Stomach (tissue), 9 donors: ENCODE measurements around the gene STOML1. TPM values are rescaled to one million over a fixed set of nuclear protein-coding genes. Genes with fewer than 3 reads are reported as not detected.

ENCODE experiments used
- DNase-seq, 2 donors: peaks; one replicate each; pipeline versions ENCODE4 v3.0.0 to v3.0.0-alpha.2; 2013 to 2019
- H3K27ac ChIP-seq, 5 donors: fragments of 200-600 bp in 4 of 5; sonication (generic) in 4 of 5; one replicate each; pipeline ENCODE4 v1.5.1; 2013 to 2019; ENCODE audit warnings: mild to moderate bottlenecking in 1 of 5, moderate library complexity in 1 of 5
- H3K27me3 ChIP-seq, 3 donors: fragments of 200-600 bp; sonication (generic); one replicate each; pipeline ENCODE4 v1.5.1; 2017 to 2019; ENCODE audit warnings: mixed run types in 1 of 3
- H3K36me3 ChIP-seq, 4 donors: fragments of 200-600 bp; sonication (generic); 1 replicate in 3 of 4; 2 replicates in 1 of 4; pipeline ENCODE4 v1.5.1; 2016 to 2019
- H3K4me1 ChIP-seq, 4 donors: fragments of 200-600 bp; sonication (generic); one replicate each; pipeline ENCODE4 v1.5.1; 2016 to 2019
- H3K4me3 ChIP-seq, 4 donors: fragments of 200-600 bp; sonication (generic) in 3 of 4; one replicate each; pipeline ENCODE4 v1.5.1; 2016 to 2019; ENCODE audit warnings: mild to moderate bottlenecking in 1 of 4
- H3K9me3 ChIP-seq, 4 donors: fragments of 200-600 bp; sonication (generic); one replicate each; pipeline ENCODE4 v1.5.1; 2016 to 2019
- CTCF ChIP-seq, 7 experiments: fragments of 450-650 bp in 4 of 7; fragments of 200-600 bp in 3 of 7; sonication (generic) in 3 of 7; IDR thresholded peaks; one replicate each; pipeline ENCODE4 v1.5.1; 2016 to 2019; ENCODE audit warnings: antibody characterized with exemption in 7 of 7, control low read depth in 2 of 7, mild to moderate bottlenecking in 1 of 7
- EP300 ChIP-seq: sonication (generic); formaldehyde crosslinking; IDR thresholded peaks from one replicate; pipeline ENCODE4 v1.6.1; 2017; ENCODE audit warnings: antibody characterized with exemption
- POLR2A ChIP-seq, 4 donors: fragments of 450-650 bp; IDR thresholded peaks; one replicate each; pipeline ENCODE4 v1.6.1; 2016; ENCODE audit warnings: antibody characterized with exemption in 4 of 4, control low read depth in 2 of 4, mild to moderate bottlenecking in 1 of 4, moderate library complexity in 1 of 4
- POLR2AphosphoS5 ChIP-seq, 3 donors: sonication (generic); formaldehyde crosslinking; IDR thresholded peaks; one replicate each; pipeline ENCODE4 v1.6.1; 2016; ENCODE audit warnings: antibody characterized with exemption in 3 of 3
- WGBS, 5 donors: extraction: QIAGEN DNeasy Blood & Tissue Kit in 3 of 5; methylation state at CpG; one replicate each; pipeline versions ENCODE4 v1.1.5 to v1.1.7; 2013 to 2018; 5-methylcytosine and 5-hydroxymethylcytosine counted together
- intact Hi-C: fragments of 100-400 bp; cut with DNase I; formaldehyde crosslinking; loops from one replicate; pipeline ENCODE4 v1.15.1; 2023; ENCODE audit warnings: low total_unique reads
- polyA plus RNA-seq, 3 donors: library from polyadenylated mRNA; stranded (reverse); fragments of 200-250 nt; gene quantifications; one replicate each; pipeline ENCODE4 v1.2.3, GENCODE V29; 2013
- total RNA-seq, 5 donors: library from RNA; depleted of rRNA; stranded (reverse); fragments of >200 nt; gene quantifications; one replicate each; pipeline versions ENCODE4 v1.1.0 to v1.2.3, GENCODE V29; 2014 to 2016
- donor health status: healthy with polysubstance abuse.
- donor health status: Bipolar disorder and iron deficiency.
- donor health status: healthy.

STOML1 gene
- total and polyA plus RNA-seq, 8 donors, result 5.3 to 26.4 (median 9.8) TPM

- Histone ChIP-seq H3K27ac (peak overlapping the region; percentile 13 to 96 (median 89)), H3K4me3 (no peak overlapping the region), H3K9me3 (no peaks in the 10 kb centered on the region), H3K27me3 (no peaks in the 10 kb centered on the region), H3K36me3 (peaks cover 0 to 38% (median 14%) of the 10 kb centered on the region in 4 donors), H3K4me1 (peaks cover 64 to 96% (median 75%) of the 10 kb centered on the region in 4 donors)
- TF ChIP-seq POLR2AphosphoS5 (IDR thresholded peaks at IDR 0.05), result peak in 2 of 3 donors; percentile 13 to 67
- TF ChIP-seq CTCF (IDR thresholded peaks at IDR 0.05), result no peak
- peak in 1 of 2 donors; percentile 66 for DNase-seq
- 69 to 80% (median 76%) methylated on average over 8 to 9 of the region's 9 CpGs for WGBS, 5 donors
- intact Hi-C loops, result no loop called here
These were observed 2.9 kb downstream of the STOML1 start for GRCh38 chr15:73989001-73989798.

- H3K27me3 ChIP-seq, result no peaks in the 10 kb centered on the region
- intact Hi-C loops, result no loop called here
- H3K9me3 ChIP-seq, result no peaks in the 10 kb centered on the region
- peaks cover 64 to 96% (median 75%) of the 10 kb centered on the region in 4 donors for H3K4me1 ChIP-seq
- no peak overlapping the region for H3K4me3 ChIP-seq
- TF ChIP-seq CTCF (IDR thresholded peaks at IDR 0.05) (no peak), POLR2A (IDR thresholded peaks at IDR 0.05) (no peak), EP300 (no peak), POLR2AphosphoS5 (IDR thresholded peaks at IDR 0.05) (no peak)
- H3K27ac ChIP-seq, result peak overlapping the region; percentile 28 to 96 (median 89)
- peaks cover 0 to 38% (median 14%) of the 10 kb centered on the region in 4 donors for H3K36me3 ChIP-seq
- DNase-seq, result no peak
- WGBS, 5 donors, result 93 to 98% (median 97%) methylated on average over 7 to 13 of the region's 13 CpGs
These were observed 3.6 kb downstream of the STOML1 start for GRCh38 chr15:73988445-73988969.

- intact Hi-C loops, result no loop called here
- H3K4me3 ChIP-seq, result no peak overlapping the region
- H3K36me3 ChIP-seq, result peaks cover 0 to 38% (median 14%) of the 10 kb centered on the region in 4 donors
- no peaks in the 10 kb centered on the region for H3K27me3 ChIP-seq
- H3K9me3 ChIP-seq, result no peaks in the 10 kb centered on the region
- TF ChIP-seq POLR2AphosphoS5 (IDR thresholded peaks at IDR 0.05) (peak in 1 of 3 donors; percentile 50), EP300 (no peak)
- WGBS, 5 donors, result 57 to 70% (median 58%) methylated on average over 9 of the region's 9 CpGs
- H3K27ac ChIP-seq, result peak overlapping the region; percentile 28 to 96 (median 89)
- peak in 1 of 2 donors; percentile 59 for DNase-seq
- peaks cover 64 to 96% (median 75%) of the 10 kb centered on the region in 4 donors for H3K4me1 ChIP-seq
These were observed 4.2 kb downstream of the STOML1 start for GRCh38 chr15:73987681-73988444.

GRCh38 chr15:73987250-73987649 lies 4.8 kb downstream of the STOML1 start:
- peak overlapping the region; percentile 10 to 96 (median 89) for H3K27ac ChIP-seq
- TF ChIP-seq CTCF (IDR thresholded peaks at IDR 0.05) (no peak), EP300 (no peak), POLR2A (IDR thresholded peaks at IDR 0.05) (no peak), POLR2AphosphoS5 (IDR thresholded peaks at IDR 0.05) (no peak)
- H3K27me3 ChIP-seq, result no peaks in the 10 kb centered on the region
- peaks cover 66 to 96% (median 75%) of the 10 kb centered on the region in 4 donors for H3K4me1 ChIP-seq
- peaks cover 0 to 38% (median 14%) of the 10 kb centered on the region in 4 donors for H3K36me3 ChIP-seq
- no peaks in the 10 kb centered on the region for H3K9me3 ChIP-seq
- no peak overlapping the region for H3K4me3 ChIP-seq
- 80 to 88% (median 83%) methylated on average over 4 of the region's 4 CpGs for WGBS, 5 donors
- intact Hi-C loops, result no loop called here
- DNase-seq, result no peak
